ENCODE data around the gene ACTN1.
"Not testable (repeated sequence)": the region's sequence is repeated elsewhere in the genome, so short reads cannot be mapped to it uniquely, and the experiment has no call there.

Gene ACTN1

DNA sequence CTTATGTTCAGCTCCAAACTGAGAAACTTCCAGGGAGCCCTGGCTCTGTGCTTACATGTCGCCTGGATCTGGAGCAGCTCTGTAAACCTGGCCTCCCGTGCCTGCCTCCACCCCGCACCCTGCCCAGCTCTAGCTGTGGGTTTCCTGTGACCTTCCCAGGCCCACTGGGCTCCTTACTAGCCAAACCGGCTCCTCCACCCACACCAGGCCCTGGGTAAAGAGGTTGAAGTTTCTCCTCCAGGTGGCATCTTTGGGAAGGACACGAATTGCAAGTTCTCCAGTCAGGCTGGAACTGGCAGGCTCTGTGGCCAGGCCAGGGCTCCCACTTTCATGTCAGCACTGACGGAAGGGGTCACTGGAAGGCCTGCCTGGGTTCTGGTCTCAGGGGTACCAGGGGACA lies 125.4 kb downstream of the ACTN1 start:
- DNase-seq, result no peak

DNA sequence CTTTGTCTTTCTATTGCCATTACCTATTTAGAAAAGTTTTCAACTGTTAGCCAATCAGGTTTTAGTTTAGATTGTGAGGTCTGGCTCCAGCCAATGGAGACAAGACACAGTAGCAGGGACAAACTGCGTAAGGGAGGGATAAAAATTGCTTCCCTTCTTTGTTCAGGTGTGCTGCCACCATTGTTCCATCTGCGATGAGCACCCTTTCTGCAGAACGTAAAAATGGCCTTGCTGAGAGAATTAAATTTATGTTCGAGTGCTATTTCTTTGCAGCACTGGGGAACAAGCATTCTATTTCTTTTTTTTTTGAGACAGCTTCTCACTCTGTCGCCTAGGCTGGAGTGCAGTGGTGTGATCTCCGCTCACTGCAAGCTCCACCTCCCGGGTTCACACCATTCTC lies 126.6 kb downstream of the ACTN1 start:
- DNase-seq, result not testable (repeated sequence)

GRCh38 chr14:68851078-68851477 lies 128.0 kb downstream of the ACTN1 start:
- DNase-seq, result no peak

- no peak for DNase-seq
These were observed 129.7 kb downstream of the ACTN1 start for GRCh38 chr14:68849416-68849815.

DNA sequence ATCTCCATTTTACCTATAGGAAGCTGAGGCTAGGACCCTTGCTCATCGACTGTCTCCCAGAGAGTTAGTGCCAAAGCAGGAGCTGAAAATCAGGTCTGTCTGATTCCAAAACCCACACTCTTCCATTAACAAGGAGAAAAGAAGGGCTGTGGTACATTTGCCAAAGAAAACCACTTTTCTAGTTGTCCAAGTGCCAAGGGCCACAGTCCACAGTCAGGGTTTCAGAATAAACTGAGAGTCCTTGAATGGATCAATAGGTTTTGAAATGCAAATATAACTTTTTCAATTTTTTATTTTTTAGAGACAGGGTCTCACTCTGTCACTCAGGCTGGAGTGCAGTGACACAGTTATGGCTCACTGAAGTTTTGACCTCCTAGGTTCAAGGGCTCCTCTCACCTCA lies 130.8 kb downstream of the ACTN1 start:
- no peak for DNase-seq

- DNase-seq, result not testable (repeated sequence)
These were observed 131.5 kb downstream of the ACTN1 start for GRCh38 chr14:68847640-68848039.

- no peak for DNase-seq
These were observed 132.6 kb downstream of the ACTN1 start for GRCh38 chr14:68846466-68846865.

DNA sequence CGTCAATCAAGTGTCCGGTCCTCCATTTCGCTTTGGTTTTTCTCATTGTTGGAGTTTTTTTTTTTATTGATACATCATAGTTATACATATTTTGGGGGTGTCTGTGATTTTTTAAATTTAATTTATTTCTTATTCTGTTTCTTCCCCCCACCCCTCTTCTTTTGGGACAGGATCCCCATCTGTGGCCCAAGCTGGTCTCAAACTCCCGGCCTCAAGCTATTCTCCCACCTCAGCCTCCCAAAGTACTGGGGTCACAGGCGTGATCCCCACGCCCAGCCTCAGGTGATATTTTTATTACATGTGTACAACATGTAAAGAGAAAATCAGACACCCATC lies 134.9 kb downstream of the ACTN1 start:
- no peak for DNase-seq

GRCh38 chr14:68843471-68844209 lies 135.5 kb downstream of the ACTN1 start:
- peak; percentile 68 to 76 for DNase-seq

- DNase-seq, result no peak
These were observed 136.8 kb downstream of the ACTN1 start for GRCh38 chr14:68842298-68842697.

DNA sequence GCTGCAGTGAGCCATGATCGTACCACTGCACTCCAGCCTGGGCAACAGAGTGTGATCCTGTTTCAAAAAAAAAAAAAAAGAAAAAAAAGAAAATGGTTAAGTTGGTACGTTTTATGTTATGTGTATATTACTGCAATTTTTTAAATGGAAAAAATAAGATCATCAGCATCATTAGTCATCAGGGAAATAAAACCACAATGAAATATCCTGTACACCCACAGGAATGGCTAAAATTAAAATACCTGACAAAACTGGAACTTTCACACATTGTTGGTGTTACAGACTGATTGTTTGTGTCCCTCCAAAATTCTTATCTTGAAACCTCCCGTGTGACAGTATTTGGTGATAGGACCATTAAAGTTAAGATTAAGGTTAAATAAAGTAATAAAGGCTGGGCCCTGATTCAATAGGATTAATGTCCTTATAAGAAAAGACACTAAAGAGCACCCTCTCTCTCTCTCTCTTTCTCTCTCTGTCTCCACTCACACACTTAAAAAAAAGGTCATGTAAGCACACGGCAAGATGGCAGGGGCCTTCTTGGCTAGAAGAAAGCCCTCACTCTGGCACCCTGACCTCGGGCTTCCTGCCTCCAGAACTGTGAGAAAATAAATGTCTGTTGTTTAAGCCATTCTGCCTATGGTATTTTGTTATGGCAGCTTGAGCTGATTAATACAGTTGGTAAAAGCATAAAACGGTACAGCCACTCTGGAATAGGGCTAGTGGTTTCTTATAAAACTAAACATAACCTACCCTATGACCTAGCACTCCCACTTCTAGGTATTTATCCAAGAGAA lies 137.9 kb downstream of the ACTN1 start:
- no peak for DNase-seq

DNA sequence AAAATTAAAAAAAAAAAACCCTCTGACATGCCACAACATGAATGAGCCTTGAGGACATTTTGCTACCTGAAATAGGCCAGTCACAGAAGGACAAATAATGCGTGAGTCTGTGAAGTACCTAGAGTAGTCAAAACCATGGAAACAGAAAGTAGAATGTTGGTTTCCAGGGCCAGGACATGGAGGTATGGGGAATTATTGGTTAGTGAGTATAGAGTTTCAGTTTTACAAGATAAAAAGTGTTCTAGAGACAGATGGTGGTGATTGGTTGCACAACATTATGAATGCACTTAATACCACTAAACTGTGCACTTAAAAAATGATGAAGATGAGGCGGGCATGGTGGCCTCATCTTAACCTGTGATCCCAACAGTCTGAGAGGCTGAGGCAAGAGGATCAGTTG lies 138.6 kb downstream of the ACTN1 start:
- DNase-seq, result no peak

DNA sequence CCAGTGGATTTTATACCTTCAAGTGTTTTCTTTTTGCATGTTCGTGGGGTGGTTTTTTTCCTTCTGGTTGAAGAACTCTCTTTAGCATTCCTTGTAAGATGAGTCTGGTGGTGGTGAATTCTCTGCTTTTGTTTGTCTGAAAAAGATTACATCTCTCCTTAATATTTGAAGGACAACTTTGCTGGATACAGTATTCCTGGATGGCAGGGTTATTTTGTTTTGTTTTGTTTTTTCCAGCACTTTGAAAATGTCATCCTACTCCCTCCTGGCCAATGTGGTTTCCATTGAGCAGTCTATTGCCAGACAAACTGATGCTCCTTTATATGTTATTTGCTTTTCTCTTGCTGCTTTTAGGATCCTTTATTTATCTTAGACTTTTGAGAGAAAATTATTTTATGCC lies 143.0 kb downstream of the ACTN1 start:
- DNase-seq, result no peak

GRCh38 chr14:68834816-68835215 lies 144.3 kb downstream of the ACTN1 start:
- DNase-seq, result no peak

- DNase-seq, result no peak
These were observed 150.4 kb downstream of the ACTN1 start for GRCh38 chr14:68828698-68829097.

GRCh38 chr14:68825729-68826128 lies 153.4 kb downstream of the ACTN1 start:
- no peak for DNase-seq

- no peak for DNase-seq
These were observed 154.4 kb downstream of the ACTN1 start for GRCh38 chr14:68824517-68825347.

DNA sequence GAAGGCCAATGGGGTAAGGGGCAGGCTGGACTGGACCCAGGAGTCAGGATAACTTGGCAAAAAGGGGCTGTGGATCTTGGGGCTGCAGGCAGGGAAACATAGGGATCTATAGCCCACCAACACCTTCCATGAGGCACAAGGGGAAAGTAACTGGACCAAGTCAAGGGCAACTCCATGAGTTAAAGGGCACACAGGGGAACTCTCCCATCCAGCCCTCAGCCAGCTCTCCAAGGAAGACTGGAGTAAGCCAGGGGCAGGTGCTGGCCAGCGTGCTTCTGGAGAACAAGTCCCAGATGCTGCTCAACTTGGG lies 154.9 kb downstream of the ACTN1 start:
- no peak for DNase-seq

All from stimulated activated CD4-positive, alpha-beta T cell treated with anti-CD3 and anti-CD28 coated beads, Interleukin-4, amount 100 ng/mL, for 4 hours (primary cell).